Right lobe of liver (tissue), 4 donors: ENCODE data around the gene VPS35L.

Experiments
- CTCF ChIP-seq, 4 donors: fragments of 200-600 bp in 3 of 4; fragments of 450-650 bp in 1 of 4; IDR thresholded peaks; one replicate each; pipeline versions ENCODE4 v1.5.1 to v1.8.0; 2016 to 2022; ENCODE audit warnings: antibody characterized with exemption in 4 of 4, mild to moderate bottlenecking in 2 of 4
- POLR2A ChIP-seq: fragments of 450-650 bp; IDR thresholded peaks from one replicate; pipeline ENCODE4 v1.6.1; 2017; ENCODE audit warnings: antibody characterized with exemption, mild to moderate bottlenecking
- donor health status: DM: no; HTN: no; CAD: no.
- donor health status: DM: no; HTN: no; CAD: no.
- donor health status: DM: no; HTN: yes; CAD: no.

- TF ChIP-seq CTCF (IDR thresholded peaks at IDR 0.05), result no peak
- TF ChIP-seq POLR2A, result no peak
These were observed 98.6 kb downstream of the VPS35L start for GRCh38 chr16:19654147-19654546.
